Activated CD8-positive, alpha-beta memory T cell treated with anti-CD3 and anti-CD28 coated beads, Interleukin-2, amount 10 ng/mL, durations not matched to agents 7 days and 5 days (primary cell): ENCODE measurements around the gene SLC46A1. TPM values are rescaled to one million over a fixed set of nuclear protein-coding genes. Genes with fewer than 3 reads are reported as not detected.

Experiments used
- ATAC-seq: fragments of 150-1000 bp; cut with Tn5 transposase; one replicate; pipeline ENCODE4 v1.10.0; 2021; ENCODE audit warnings: moderate library complexity
- CTCF ChIA-PET: fragments of 350-600 bp; sonication (Branson Sonifier 250); formaldehyde crosslinking; loops from one replicate; lab custom pipeline; 2021; ENCODE audit warnings: antibody characterized with exemption; lab: Charles Lee
- DNase-seq: peaks from one replicate; pipeline ENCODE4 v3.0.0-alpha.2; 2020
- H3K27ac Mint-ChIP-seq: one replicate; pipeline ENCODE4 v1.8.0; 2021; ENCODE audit warnings: mild to moderate bottlenecking, mixed read lengths
- H3K27me3 Mint-ChIP-seq: one replicate; pipeline ENCODE4 v1.8.0; 2021; ENCODE audit warnings: mixed read lengths
- H3K36me3 Mint-ChIP-seq: one replicate; pipeline ENCODE4 v1.8.0; 2021; ENCODE audit warnings: mild to moderate bottlenecking, mixed read lengths
- H3K4me1 Mint-ChIP-seq: one replicate; pipeline ENCODE4 v1.8.0; 2021; ENCODE audit warnings: mixed read lengths
- H3K4me3 Mint-ChIP-seq: one replicate; pipeline ENCODE4 v1.8.0; 2021; ENCODE audit warnings: mild to moderate bottlenecking, moderate library complexity, mixed read lengths
- H3K9me3 Mint-ChIP-seq: one replicate; pipeline ENCODE4 v1.8.0; 2022; ENCODE audit warnings: low read depth, mixed read lengths
- total RNA-seq, 2 experiments: library from RNA; stranded (reverse); gene quantifications; one replicate each; pipeline ENCODE4 v1.2.3, GENCODE V29; 2021

The SLC46A1 gene
- total RNA-seq, 2 experiments from 2014 or later = 3.0 to 5.3 TPM

GRCh38 chr17:28416703-28417311 lies 10.8 kb upstream of the SLC46A1 start:
- no peaks in the 10 kb centered on the region for H3K9me3 Mint-ChIP-seq
- no peaks in the 10 kb centered on the region for H3K36me3 Mint-ChIP-seq
- DNase-seq = peak; percentile 74
- CTCF ChIA-PET = interaction anchor here (0.6 to 2.6 kb wide), 33 partner anchors 9 to 341 kb away, joined by 3 to 21 read pairs (median 5); partner anchors contain the start of genes IFT20, POLDIP2, SARM1 and SLC13A2
- no peak overlapping the region for H3K4me3 Mint-ChIP-seq
- H3K27me3 Mint-ChIP-seq = peaks cover 17% of the 10 kb centered on the region
- peaks cover 9% of the 10 kb centered on the region for H3K4me1 Mint-ChIP-seq
- ATAC-seq = peak; percentile 98
- H3K27ac Mint-ChIP-seq = no peak overlapping the region

DNA sequence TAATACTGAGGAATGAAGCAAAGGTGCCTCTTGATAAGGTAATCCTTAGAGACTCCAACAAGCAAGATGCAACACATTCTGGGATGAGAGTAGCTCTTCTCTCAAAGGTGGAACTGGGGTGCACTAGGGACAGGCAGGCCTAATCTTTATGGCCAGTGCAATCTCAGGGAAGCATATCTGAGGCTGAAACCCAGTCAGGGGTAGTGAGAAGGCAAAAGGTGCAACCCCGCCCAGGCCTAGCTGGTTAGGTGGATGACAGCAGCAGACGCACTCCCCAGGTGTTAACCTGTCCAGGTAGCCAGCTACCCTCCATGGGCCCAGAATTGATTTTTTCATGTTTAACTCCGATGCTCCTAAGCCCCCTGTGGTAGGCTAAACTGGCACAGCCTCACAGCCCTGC lies 9.9 kb upstream of the SLC46A1 start:
- DNase-seq (no peak), ATAC-seq (no peak)
- Mint-ChIP-seq H3K27me3 (peaks cover 17% of the 10 kb centered on the region), H3K27ac (no peak overlapping the region), H3K9me3 (no peaks in the 10 kb centered on the region), H3K36me3 (no peaks in the 10 kb centered on the region), H3K4me1 (peaks cover 9% of the 10 kb centered on the region), H3K4me3 (no peak overlapping the region)
- CTCF ChIA-PET = interaction anchor here (0.9 to 2.6 kb wide), 18 partner anchors 8 to 184 kb away, joined by 3 to 21 read pairs (median 6); partner anchors contain the start of genes POLDIP2 and SLC46A1

DNA sequence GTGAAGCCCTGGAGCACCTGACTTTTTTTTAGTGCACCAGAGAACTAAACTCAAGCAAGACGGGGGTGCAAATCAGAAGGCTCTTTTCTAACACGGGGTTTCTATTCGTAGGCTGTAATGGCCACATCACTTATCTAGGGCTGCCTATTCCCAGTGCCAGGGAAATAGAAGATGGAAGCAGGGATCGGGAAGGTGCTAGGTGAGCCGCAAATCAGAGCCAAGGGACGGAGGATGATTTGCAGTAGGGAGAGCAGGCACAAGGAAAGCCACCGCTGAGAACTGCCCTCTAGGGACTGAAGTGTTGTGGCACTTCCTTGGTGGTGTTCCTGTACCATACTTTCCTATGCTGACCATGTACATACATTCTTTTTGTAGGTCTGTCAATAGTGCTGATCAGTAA lies 7.8 kb upstream of the SLC46A1 start:
- CTCF ChIA-PET = interaction anchor here (0.7 to 1.2 kb wide), 2 partner anchors 29 to 30 kb away, joined by 3 read pairs; no protein-coding TSS in a partner anchor
- Mint-ChIP-seq H3K4me1 (peaks cover 9% of the 10 kb centered on the region), H3K27ac (no peak overlapping the region), H3K4me3 (no peak overlapping the region), H3K36me3 (no peaks in the 10 kb centered on the region), H3K27me3 (peaks cover 18% of the 10 kb centered on the region), H3K9me3 (no peaks in the 10 kb centered on the region)
- DNase-seq (no peak), ATAC-seq (no peak)

DNA sequence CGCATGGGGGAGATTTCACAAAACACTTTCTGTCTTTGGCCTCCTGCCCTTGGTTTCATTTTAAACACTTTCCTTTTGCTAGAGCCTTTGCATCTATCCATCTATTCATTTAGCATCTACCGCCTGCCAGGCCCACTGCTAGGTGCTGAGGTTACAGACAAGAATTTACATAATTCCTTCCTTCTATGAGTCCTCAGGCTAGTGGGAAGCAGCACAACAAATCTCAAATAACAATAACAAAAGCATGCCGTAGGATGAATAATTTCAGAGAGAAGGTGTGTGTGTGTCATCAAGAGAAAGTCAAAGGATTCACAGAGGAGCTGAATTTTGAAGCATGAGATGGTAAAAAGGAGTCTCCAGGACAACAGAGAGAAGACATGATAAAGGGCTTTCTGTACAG lies 6.1 kb upstream of the SLC46A1 start:
- Mint-ChIP-seq H3K27ac (no peak overlapping the region), H3K36me3 (no peaks in the 10 kb centered on the region), H3K4me1 (peaks cover 8% of the 10 kb centered on the region), H3K27me3 (peaks cover 23% of the 10 kb centered on the region), H3K4me3 (no peak overlapping the region), H3K9me3 (no peaks in the 10 kb centered on the region)
- CTCF ChIA-PET = no interaction called here
- no peak for ATAC-seq
- no peak for DNase-seq

- CTCF ChIA-PET = interaction anchor here (2.3 kb wide), 1 partner anchor 8 kb away, joined by 15 read pairs; no protein-coding TSS in a partner anchor
- H3K27ac Mint-ChIP-seq = no peak overlapping the region
- H3K27me3 Mint-ChIP-seq = peaks cover 16% of the 10 kb centered on the region
- no peaks in the 10 kb centered on the region for H3K36me3 Mint-ChIP-seq
- no peak overlapping the region for H3K4me3 Mint-ChIP-seq
- DNase-seq (no peak), ATAC-seq (no peak)
- H3K9me3 Mint-ChIP-seq = no peaks in the 10 kb centered on the region
- peaks cover 9% of the 10 kb centered on the region for H3K4me1 Mint-ChIP-seq
These were observed 1.9 kb upstream of the SLC46A1 start for GRCh38 chr17:28407974-28408306.

DNA sequence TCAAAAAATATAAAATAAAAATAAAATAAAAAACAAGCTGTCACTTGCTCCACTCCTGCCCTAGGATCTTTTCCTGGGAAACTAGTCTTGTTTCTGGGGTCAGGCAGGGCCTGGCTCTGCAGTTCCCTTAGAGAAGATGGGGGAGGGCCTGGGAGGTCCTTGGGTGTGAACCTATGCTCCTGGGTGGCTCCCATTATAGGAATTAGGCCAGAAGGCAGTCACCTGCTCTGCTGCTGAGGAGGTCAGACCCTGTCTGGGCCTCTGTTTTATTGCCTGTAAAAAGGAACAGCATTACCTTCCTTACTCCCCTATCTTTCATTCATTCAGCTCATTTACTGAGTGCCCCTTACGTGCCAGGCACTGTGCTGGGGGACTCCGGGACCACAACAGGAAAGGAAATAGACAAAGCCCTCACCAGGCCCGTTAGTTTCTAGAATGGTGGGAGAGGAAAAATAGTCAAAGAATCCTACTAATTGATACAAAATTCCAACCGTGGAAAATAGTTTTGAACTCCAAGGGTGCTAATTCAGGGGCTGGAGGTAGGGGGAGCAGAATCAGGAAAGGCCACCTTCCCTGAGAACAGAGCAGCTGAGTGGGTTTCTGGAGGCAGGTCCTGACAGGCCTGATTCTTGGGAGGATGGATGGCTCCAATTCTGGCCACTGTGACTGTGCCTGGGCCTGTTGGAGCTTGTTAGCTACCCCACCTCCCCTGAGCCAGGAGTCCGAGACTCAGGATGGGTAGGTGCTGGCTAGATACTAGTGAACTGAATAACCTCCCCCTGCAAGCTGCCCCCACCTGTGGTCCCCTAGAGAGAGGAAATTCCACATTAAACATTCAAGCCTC lies 1.3 kb upstream of the SLC46A1 start:
- no peak for ATAC-seq
- DNase-seq = no peak
- no peaks in the 10 kb centered on the region for H3K36me3 Mint-ChIP-seq
- H3K27me3 Mint-ChIP-seq = peaks cover 16% of the 10 kb centered on the region
- H3K4me1 Mint-ChIP-seq = peaks cover 10% of the 10 kb centered on the region
- CTCF ChIA-PET = interaction anchor here (2.3 kb wide), 1 partner anchor 9 kb away, joined by 15 read pairs; no protein-coding TSS in a partner anchor
- H3K9me3 Mint-ChIP-seq = no peaks in the 10 kb centered on the region
- H3K4me3 Mint-ChIP-seq = no peak overlapping the region
- no peak overlapping the region for H3K27ac Mint-ChIP-seq

GRCh38 chr17:28406473-28406814 lies 432 bp upstream of the SLC46A1 start:
- CTCF ChIA-PET = interaction anchor here (1.0 to 2.7 kb wide), 2 partner anchors 10 to 22 kb away, joined by 3 to 21 read pairs; no protein-coding TSS in a partner anchor
- Mint-ChIP-seq H3K27ac (no peak overlapping the region), H3K4me3 (peak overlapping the region; percentile 68), H3K4me1 (peaks cover 15% of the 10 kb centered on the region), H3K9me3 (no peaks in the 10 kb centered on the region), H3K27me3 (peaks cover 12% of the 10 kb centered on the region), H3K36me3 (no peaks in the 10 kb centered on the region)
- ATAC-seq = no peak
- no peak for DNase-seq

GRCh38 chr17:28404812-28405570 lies 1.0 kb downstream of the SLC46A1 start:
- CTCF ChIA-PET = interaction anchor here (2.7 kb wide), 1 partner anchor 12 kb away, joined by 21 read pairs; no protein-coding TSS in a partner anchor
- ATAC-seq (no peak), DNase-seq (no peak)
- H3K9me3 Mint-ChIP-seq = no peaks in the 10 kb centered on the region
- peaks cover 18% of the 10 kb centered on the region for H3K4me1 Mint-ChIP-seq
- H3K27ac Mint-ChIP-seq = no peak overlapping the region
- no peaks in the 10 kb centered on the region for H3K36me3 Mint-ChIP-seq
- H3K4me3 Mint-ChIP-seq = peak overlapping the region; percentile 68
- H3K27me3 Mint-ChIP-seq = peaks cover 10% of the 10 kb centered on the region

GRCh38 chr17:28404461-28404811 lies 1.6 kb downstream of the SLC46A1 start:
- H3K27ac Mint-ChIP-seq = no peak overlapping the region
- no peaks in the 10 kb centered on the region for H3K36me3 Mint-ChIP-seq
- no peaks in the 10 kb centered on the region for H3K9me3 Mint-ChIP-seq
- CTCF ChIA-PET = interaction anchor here (2.7 kb wide), 1 partner anchor 12 kb away, joined by 21 read pairs; no protein-coding TSS in a partner anchor
- H3K4me1 Mint-ChIP-seq = peaks cover 18% of the 10 kb centered on the region
- DNase-seq (no peak), ATAC-seq (no peak)
- H3K27me3 Mint-ChIP-seq = peaks cover 8% of the 10 kb centered on the region
- no peak overlapping the region for H3K4me3 Mint-ChIP-seq

DNA sequence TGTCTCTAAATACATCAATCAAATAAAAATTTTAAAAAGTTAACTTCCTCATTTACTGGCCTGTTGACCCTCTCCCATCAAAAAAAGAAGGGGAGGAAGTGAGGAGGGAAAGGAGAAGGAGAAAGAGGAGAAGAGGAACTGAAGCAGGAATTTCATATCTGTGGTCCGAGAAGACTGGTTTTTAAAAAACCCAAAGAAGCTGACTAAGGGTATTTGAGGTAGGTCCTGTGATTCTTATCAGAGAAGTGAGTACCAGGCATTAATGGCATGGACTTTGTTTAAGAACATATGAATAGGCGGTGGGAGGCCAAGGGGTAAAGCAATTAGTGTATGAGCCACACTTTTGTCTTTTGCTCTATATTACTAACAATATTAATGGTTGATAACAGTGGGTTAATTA lies 2.0 kb downstream of the SLC46A1 start:
- CTCF ChIA-PET = interaction anchor here (2.7 kb wide), 1 partner anchor 13 kb away, joined by 21 read pairs; no protein-coding TSS in a partner anchor
- ATAC-seq (no peak), DNase-seq (no peak)
- H3K27me3 Mint-ChIP-seq = peaks cover 7% of the 10 kb centered on the region
- H3K36me3 Mint-ChIP-seq = no peaks in the 10 kb centered on the region
- H3K27ac Mint-ChIP-seq = no peak overlapping the region
- peaks cover 18% of the 10 kb centered on the region for H3K4me1 Mint-ChIP-seq
- H3K4me3 Mint-ChIP-seq = no peak overlapping the region
- H3K9me3 Mint-ChIP-seq = no peaks in the 10 kb centered on the region

GRCh38 chr17:28402844-28403243 lies 3.2 kb downstream of the SLC46A1 start:
- Mint-ChIP-seq H3K9me3 (no peaks in the 10 kb centered on the region), H3K4me1 (peaks cover 18% of the 10 kb centered on the region)

GRCh38 chr17:28402224-28402630 lies 3.8 kb downstream of the SLC46A1 start:
- no peak for DNase-seq
- no peaks in the 10 kb centered on the region for H3K9me3 Mint-ChIP-seq
- no peak overlapping the region for H3K27ac Mint-ChIP-seq
- peaks cover 19% of the 10 kb centered on the region for H3K4me1 Mint-ChIP-seq
- no peak overlapping the region for H3K4me3 Mint-ChIP-seq
- CTCF ChIA-PET = interaction anchor here (4.7 kb wide), 1 partner anchor 14 kb away, joined by 18 read pairs; no protein-coding TSS in a partner anchor
- ATAC-seq = no peak
- H3K27me3 Mint-ChIP-seq = no peaks in the 10 kb centered on the region
- no peaks in the 10 kb centered on the region for H3K36me3 Mint-ChIP-seq

More at GRCh38 chr17:28402844-28403243, 3.2 kb downstream of the SLC46A1 start:
- no peaks in the 10 kb centered on the region for H3K27me3 Mint-ChIP-seq
- ATAC-seq (no peak), DNase-seq (no peak)
- CTCF ChIA-PET = interaction anchor here (1.2 kb wide), 1 partner anchor 14 kb away, joined by 3 read pairs; no protein-coding TSS in a partner anchor
- no peak overlapping the region for H3K27ac Mint-ChIP-seq
- H3K4me3 Mint-ChIP-seq = no peak overlapping the region
- H3K36me3 Mint-ChIP-seq = no peaks in the 10 kb centered on the region

DNA sequence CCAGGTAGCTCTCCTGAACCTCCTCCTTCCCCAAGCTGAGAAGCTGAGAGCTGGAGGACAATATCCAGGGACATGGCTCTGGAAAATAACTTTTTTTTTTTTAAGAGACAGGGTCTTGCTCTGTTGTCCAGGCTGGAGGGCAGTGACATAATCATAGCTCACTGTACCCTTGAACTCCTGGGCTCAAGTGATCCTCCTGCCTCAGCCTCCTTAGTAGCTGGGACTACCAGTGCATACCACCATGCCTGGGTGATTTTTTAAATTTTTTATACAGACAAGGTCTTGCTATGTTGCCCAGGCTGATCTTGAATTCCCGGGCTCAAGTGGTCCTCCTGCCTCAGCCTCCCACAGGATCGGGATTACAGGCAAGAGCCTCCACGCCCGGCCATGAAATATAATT lies 6.2 kb downstream of the SLC46A1 start:
- ATAC-seq = no peak
- no peaks in the 10 kb centered on the region for H3K36me3 Mint-ChIP-seq
- peaks cover 24% of the 10 kb centered on the region for H3K4me1 Mint-ChIP-seq
- H3K4me3 Mint-ChIP-seq = no peak overlapping the region
- H3K9me3 Mint-ChIP-seq = no peaks in the 10 kb centered on the region
- H3K27me3 Mint-ChIP-seq = no peaks in the 10 kb centered on the region
- no peak for DNase-seq
- CTCF ChIA-PET = interaction anchor here (4.7 kb wide), 1 partner anchor 17 kb away, joined by 18 read pairs; no protein-coding TSS in a partner anchor
- H3K27ac Mint-ChIP-seq = no peak overlapping the region
